ENCODE measurements around the gene FOXO3.

The FOXO3 gene

DNA sequence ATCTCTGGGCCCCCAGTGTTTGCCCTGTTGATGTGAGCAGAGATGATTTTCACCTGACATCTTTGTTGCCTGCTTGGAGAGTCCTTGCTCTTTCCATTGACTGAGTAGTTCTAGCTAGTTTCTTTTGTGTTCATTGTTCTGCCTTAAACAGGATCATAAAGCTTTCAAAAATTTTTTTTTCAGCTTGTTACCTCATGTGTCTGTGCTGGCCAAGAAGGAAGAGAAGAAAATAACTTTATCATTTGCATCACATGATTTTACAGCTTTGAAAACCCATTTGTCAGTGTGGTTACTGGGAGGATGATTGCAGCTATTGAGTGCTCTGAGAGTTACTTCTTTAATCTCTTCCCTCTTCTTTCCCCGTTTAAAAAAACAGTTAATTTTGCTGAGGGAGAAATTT lies 16.0 kb downstream of the FOXO3 start:
- no peak for DNase-seq (ENCODE audit: low spot score)

DNA sequence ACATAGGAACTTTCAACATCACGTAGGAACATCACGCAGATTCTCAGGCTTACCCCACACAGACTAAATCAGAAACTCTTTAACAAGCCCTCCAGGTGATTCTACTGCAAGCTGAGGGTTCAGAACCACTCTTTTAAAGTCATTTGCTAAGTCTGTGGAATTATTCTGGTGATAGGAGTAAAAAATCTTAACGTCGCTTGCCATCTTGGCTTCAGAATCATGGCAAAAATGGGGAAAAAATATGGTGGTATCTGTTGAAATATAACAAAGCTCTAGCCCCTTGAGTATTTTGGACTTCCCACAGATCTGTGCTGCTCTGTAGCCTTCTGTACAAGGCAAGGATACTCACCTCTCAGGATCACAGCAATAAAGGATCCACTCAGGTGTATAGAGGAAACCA lies 17.4 kb downstream of the FOXO3 start:
- DNase-seq (ENCODE audit: low spot score): no peak

DNA sequence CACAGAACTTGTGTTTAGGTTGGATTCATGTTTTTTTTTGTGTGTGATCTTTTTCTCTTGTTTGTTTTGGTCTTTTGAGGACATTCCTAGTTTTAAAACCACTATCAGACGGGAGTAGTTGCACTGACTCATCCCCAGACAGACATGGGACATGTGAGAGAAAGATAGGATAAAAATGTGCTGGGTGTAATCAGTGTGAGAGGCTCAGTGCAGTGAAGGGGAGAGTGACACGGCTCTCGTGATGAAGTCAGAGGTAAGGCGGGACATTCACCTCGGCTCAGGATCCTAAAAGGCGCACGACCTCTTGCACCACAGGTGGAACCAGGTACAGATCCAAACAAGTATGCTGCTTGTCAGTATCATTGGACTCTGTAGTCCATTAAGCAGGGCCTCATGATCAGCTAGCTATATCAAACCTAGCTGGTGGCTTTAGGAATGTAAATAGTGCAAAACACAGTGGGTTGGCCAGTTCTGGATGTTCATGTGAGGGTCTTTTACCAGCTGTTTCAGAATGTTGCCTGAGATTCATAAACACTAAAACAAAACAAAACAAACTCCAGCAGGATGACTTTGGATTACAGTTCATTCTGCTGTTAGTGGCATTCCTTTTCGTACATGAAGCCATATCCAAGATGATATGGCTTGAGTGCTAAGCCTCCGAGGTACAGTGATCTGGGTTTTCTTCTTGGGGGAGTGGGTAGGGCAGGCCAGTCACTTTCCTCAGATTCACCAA lies 18.0 kb downstream of the FOXO3 start:
- no peak for DNase-seq (ENCODE audit: low spot score)

DNA sequence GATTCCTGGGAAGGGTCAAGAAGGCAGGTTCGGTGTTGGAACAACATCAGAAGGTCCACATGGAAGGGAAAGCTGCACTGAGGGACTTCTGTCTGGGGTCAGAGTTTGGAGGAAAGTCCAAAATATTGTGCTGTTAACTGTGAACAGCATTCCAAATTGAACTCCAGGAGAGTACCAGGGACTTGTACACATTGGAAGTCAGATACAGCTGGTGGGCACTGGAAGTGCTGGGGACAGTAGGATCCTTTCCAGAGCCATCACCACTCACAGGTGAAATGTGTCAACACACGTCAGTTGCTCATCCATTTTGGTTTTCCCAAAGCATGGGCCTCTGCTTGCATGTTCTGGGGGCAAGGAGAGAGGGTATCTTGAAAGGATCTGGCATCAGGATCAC lies 18.6 kb downstream of the FOXO3 start:
- no peak for DNase-seq (ENCODE audit: low spot score)

DNA sequence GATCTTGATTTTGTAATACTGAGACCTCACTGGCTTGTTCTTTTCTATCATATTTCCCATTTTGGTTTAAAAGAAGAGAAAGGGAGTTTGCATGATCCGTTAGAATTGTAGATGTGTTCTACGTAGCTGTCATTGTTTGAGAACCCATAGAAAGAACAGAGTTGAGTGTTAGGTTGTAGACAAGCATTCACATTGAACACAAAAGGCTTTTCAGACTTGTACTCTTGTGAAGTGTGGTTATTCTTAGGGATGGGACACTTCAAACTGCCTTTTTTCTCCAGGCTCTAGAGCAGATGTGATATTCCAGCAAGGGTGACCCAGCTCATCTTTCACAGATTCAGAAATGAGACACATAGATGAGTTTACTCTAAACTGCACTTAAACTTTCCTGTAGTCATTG lies 19.9 kb downstream of the FOXO3 start:
- no peak for DNase-seq (ENCODE audit: low spot score)

DNA sequence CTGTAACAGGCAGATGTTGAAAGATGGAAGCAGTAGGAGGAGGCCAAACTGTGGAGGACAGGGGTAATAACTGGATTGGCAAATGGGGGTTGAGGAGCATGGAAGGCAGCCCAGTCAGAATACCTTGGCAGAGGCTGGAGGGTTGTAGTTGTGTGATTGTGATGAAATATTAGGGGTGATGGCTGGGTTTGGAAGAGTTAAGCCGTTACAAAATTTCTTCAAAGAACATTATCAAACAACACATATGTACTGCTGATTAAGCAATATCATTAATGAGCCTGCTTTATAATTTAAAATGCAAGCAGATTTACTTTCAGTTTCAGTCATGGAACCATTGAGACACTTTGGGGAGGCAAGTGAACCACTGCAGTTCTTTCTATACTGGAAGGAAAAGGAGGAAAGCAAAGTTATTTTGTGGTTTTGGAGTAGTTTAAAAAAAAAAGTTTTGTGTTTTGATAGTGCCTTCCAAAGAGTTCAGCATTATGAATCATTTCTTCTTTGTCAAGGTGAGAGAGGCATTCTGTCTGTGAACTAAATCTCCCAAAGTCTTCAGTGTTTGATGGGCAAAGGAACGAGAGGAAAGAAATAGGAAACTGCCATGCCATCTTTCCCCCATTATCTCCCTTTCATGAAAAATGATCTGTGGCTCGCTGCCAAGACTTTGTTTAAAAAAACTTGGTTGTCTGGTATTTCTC lies 20.7 kb downstream of the FOXO3 start:
- peak; percentile 40 for DNase-seq (ENCODE audit: low spot score)

DNA sequence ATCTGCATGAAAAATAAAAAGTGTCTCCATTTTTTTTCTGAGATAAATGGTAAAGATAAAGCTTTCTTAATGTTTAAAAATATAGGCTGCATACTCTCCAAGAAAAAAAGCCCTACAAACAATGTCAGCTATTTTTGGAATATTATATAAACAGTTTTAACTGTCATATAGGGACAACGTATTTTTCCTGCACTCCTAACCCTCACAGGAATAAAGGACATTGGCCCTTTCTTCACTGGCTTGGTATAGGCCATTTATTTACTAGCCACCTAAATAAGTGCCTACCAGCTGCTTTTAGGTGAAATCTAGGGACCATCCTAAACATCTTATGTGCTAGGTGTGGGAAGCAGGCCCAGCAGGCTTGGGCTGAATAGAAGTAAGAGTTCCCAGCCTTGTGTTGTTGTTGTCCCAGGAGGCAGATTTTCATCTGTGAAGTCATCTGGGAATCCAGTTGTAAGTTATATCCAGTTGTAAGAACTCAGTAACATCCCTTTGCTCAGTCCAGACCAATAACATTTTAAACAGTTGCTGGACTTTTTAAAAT lies 21.3 kb downstream of the FOXO3 start:
- DNase-seq (ENCODE audit: low spot score): no peak

DNA sequence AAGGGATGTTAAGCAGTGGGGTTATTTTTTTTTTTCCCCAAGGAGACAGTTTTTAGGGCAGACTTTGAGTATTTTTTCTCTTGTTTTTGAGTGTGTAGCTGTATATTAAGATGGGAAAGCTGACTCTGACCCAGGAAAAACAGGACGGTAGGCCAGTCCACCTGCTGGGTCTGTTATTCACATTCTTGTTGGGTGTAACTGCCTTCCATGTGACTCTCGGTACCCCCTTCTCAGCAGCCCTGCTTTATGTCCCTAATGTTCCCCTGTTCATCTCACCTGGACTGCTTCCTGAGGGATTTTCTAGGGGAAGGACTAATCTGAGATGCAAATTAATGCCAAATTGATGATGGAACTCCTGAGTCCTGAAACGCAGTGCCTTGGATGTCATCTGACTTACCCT lies 21.9 kb downstream of the FOXO3 start:
- DNase-seq (ENCODE audit: low spot score): no peak

DNA sequence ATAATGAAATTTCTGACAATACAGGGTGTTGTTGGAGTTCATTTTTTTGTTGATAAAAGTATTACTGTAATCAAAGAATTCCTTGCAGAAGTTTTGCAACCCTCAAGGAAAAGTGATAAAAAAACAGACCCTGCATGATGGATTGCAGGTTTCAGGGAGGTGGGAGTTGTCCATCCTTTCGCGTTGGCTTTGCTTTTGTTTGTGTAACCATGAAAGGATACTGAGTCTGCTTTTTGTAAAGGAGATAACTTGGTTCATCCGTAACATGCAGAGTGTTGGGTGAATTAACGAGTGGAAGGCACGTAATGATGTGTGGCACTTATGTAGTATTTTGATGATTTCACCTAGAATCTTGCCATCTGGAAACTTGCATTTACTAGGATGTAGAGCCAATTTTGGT lies 23.6 kb downstream of the FOXO3 start:
- no peak for DNase-seq (ENCODE audit: low spot score)

DNA sequence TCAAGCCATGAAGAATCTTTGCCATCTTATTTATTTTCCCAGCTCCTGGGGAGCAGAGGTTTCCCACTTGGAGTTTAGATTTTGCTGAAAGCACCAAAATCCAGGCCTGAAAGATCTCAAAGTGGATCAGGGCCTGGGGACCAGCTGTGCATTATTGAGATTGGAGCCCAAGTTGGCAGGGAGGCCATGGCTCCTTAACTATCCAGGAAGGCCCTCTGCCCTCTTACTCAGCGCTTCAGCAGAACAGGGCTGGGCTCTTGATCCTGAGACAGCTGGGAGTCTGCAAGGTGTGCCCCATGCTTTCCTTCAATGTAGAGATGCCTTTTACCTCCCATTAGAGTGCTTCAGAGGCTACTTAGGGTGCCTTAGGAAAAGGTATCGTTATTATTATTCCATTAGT lies 24.6 kb downstream of the FOXO3 start:
- no peak for DNase-seq (ENCODE audit: low spot score)

DNA sequence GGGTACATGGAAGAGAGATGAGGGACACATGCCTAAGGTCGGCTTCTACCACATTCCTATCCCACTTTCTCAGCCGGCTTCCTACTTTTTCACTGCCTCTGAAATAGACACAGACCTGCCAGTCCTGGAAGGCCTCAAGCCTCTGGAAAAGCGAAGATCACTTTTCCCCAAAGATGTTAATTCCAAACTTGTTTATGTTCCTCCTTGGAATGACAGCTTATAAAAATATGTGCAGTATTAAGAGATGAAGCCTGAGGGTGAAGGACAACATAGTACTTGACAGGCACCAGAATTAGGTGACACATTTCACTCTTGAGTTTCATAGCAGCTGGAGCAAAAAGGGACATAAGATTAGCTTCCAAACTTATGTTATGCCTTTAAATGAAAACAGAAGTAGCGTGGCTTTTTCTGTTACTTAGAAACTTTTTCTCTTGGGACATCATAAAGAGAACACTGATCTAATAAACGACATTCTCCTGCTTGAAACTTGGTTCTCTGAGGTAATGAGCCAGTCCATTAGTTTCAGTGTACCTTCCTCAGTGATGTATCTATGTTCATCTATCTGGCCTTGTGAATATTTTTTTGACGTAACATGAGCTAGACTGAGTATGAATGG lies 25.3 kb downstream of the FOXO3 start:
- no peak for DNase-seq (ENCODE audit: low spot score)

DNA sequence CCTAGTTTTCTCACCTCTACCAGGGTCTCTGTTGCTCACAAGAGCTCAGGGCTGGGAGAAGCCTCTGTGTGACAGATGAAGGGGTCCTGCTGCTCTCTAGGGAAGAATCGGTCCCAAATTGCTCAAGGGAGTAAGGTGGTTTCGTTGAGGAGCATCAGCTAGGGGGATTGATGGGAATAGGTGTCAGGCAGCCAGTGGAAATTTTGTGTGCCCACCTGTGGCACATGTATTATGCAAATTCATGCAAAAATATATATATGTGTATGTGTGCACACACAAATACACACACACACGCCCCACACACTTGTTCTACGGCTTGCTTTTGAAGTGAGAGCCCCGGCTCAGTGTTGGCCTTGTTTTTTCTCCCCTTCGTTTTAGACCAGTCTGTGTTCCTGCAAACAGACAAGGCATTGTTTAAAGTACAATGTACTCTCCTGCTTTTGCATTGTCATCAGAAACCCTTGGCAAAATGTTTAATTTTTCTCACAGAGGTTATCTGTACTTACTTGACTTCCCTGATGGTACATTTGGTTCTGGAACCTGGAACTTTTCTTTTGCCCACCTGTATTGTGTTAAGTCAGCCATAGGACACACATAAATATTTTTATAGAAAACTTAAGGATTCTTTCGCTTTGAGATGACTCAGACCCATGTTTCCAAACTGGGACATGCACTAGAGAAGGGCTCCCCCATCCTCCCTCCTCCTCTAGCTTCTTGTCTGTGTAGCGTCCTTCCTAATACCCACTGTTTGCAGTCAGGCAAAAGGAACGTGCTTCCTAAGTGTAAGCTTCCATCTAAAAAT lies 26.7 kb downstream of the FOXO3 start:
- no peak for DNase-seq (ENCODE audit: low spot score)

DNA sequence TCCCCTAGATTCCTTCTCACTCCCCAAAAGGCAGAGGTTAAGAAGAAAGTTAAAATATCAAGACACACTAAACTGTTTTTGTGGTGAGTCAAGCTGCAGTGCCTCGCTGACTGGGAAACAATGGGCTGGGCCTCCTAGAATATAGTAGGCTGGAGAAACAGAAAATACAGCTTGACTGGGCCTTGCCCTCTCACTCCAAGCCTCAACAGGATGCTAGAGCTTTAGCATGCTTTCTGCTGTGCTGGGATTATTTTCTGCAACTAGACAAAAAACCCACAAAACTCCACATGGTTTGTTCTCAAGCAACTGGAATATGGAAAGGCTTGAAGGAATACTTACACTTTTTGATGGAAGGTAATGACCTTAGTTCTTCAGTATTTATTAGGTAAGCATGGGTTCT lies 27.9 kb downstream of the FOXO3 start:
- DNase-seq (ENCODE audit: low spot score): no peak

DNA sequence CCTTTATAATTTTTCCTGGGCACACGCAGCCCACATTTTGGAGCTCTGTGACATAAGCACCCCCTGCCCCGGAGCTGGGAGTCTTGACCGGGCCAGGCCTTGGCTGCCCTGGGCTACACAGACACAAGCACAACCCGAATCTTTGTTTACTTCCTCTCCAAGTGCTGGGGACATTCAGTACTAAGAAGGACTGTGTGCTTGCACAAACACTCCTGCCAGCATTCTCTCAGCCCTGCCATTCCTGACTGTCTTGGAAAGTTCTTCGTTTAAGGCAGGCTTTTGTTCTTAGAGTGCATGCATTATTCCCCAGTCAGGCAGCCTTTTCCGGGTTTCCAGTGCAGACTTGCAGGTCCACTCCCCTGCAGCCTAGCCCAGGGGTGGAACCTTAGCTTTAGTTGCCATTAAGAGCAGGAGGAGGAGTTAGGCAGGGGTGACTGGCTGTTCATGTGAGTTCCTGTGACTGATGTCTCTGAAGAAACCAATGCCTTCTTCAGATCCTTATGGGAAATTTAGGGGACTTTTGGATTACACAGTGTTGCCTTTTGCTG lies 28.6 kb downstream of the FOXO3 start:
- DNase-seq (ENCODE audit: low spot score): no peak

DNA sequence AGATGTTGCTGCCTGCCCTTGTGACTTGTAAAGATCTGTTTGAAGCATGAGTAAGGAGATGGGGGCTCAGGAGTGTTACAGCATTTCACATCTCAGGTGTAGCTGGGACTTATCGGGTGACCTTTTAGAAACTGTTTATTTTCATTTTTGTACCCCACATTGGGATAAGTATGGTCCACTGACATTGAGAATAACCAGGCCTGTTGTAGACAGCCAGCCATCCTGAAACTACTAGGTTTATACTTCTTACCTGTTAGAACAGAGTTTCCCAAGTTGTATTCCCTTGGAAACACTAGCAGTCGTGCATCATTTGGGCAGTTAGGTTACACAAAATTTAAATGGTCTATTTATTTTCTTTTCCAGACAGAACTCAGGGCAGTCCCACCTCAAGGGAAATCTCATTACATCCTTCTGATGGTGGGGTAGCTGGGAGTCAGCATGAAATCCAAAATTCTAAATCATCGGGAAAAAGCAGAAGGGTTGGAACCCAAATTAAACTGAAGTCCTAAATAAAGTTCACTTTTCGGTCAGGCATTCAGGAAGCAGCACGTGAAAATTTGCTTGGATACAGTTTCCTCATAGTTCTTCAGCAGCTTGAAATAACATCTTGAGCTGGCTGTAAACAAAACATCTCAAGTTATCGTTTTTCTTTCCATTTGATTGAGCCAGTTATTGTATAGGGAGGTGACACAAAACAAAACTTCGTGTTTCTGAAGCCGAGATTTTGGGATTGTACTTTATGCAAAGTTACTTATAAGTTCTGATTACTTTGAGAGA lies 30.5 kb downstream of the FOXO3 start:
- DNase-seq (ENCODE audit: low spot score): no peak

DNA sequence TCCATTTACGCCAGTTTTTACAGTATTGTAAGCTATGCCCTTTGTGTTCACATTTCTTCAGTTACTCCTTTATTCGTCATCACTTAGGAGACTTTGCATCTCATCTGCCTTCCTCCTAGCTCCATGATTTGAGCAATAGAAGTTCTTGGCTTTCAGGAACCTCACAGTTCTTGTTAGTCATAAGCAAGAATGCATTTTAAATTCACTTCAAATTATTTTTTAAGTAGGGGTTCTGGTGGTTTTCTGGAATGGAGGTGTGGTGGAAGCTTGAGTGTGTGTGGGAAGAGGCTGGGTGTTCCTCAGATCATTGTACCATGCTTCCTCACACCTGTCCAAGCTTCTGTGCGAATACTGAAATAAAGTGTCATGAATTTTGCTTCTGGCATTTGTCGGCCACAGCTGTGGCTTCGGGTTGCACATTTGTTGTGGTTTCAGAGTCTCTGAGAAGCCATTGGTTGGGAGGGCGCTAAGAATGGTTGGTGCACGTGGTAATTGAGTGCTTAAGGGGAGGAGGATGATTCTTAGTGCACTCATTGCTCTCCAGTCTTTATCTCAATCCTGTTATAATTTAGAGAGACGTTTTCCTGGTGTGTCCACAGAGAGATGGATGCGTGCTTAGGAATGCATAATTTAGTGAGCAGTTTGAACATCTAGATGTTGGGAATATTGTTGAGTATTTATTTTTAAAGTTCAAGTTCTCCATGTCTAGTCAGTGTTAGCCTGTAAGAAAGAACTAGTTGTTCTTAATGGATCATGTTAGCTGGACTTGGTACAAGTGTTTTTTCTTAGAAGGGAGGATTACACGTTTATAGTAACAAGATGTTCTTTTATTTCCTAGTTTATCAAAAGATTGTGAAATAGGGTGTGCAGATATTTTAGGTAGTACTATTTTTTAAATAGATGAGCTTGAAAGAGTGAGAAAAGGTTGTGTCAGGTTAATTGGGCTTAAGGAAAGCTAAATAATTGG lies 31.9 kb downstream of the FOXO3 start:
- DNase-seq (ENCODE audit: low spot score): peak; percentile 53

DNA sequence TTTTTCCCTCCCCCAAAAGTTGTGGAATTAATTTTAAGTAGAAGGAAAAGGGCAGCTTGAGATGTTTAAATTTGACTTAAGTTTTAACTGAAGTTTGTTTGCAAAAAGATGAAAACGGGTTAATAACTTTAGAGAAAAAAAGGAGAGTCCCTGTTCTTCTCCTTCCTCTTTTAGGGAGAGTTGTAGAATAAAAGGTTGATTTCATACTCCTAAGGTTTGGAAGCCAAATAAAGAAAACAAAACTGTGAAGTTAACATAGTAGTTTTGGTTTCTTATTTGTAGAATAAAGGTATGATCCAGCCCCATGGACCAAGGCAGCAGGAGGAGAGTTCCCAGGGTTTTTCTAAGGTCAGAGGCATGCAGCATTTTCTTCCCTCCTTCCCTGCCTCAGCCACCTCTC lies 33.4 kb downstream of the FOXO3 start:
- DNase-seq (ENCODE audit: low spot score): no peak

DNA sequence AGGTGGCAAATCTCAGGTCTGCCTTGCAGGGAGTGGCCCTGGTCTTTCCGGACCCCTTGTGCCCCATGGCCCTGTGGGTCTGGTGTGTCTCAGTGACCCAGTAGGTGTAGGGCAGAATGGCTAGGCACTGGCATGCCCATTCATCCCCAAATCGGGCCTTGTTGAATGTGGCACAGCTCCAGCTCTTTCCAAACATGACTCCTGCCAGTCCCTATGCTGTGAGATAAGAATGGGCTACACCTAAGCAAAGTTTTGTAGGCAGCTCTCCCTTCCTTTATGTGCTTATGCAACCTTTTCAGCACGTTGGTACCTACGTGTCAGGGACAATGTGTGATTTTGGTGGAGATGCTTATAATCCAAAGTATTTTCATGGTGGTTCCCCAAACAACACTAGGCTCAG lies 33.9 kb downstream of the FOXO3 start:
- DNase-seq (ENCODE audit: low spot score): no peak

DNA sequence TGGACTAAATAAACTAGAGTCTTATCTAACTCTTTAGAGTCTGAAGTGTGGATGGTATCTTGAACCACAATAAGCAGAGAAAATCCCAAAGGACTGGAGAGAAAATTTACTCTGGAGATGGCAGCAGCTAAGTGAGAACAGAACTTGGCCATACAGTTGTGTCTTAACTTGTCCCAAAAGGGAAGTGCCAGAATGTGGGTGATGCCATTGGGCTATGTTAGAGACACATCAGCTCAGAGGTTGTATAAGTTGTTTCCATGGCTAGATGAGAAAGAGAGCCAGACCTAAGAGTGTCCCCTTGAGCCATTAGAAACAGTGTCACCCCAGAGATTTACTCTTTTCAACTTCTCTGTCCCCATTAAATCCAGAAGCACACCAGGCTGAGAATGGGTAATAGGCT lies 36.2 kb downstream of the FOXO3 start:
- DNase-seq (ENCODE audit: low spot score): no peak
